K562 (cell line): ENCODE data around the gene ZGLP1. TPM values are rescaled to one million over a fixed set of nuclear protein-coding genes. Genes with fewer than 3 reads are reported as not detected.

Experiments used
- polyA plus RNA-seq, 8 experiments: library from polyadenylated mRNA; depleted of rRNA in 4 of 8; stranded (reverse) in 5 of 8; unstranded in 3 of 8; fragments of >200 nt; fragmentation: Nextera tagmentation in 2 of 8; fragmentation: Illumina TruSeq in 1 of 8; extraction: Ambion mirVana in 2 of 8; extraction: Trizol in 1 of 8; gene quantifications; 2 replicates each; pipeline versions ENCODE4 v1.2.1 to v1.2.3, GENCODE V29; 2011 to 2014; ENCODE audit warnings: inconsistent platforms in 1 of 8, missing spikeins in 1 of 8
- small RNA-seq: library from RNA; depleted of rRNA; stranded (forward); fragments of <200 nt; gene quantifications from one replicate; pipeline ENCODE3, GENCODE V24; 2014
- total RNA-seq, 7 experiments: library from RNA; depleted of rRNA in 6 of 7; stranded (reverse); fragments of >200 nt in 6 of 7; fragmentation: Illumina TruSeq in 2 of 7; extraction: Trizol in 2 of 7; gene quantifications; 2 replicates each; pipeline versions ENCODE4 v1.2.1 to v1.2.3, GENCODE V29; 2011 to 2021; ENCODE audit warnings: low replicate concordance in 1 of 7

Gene ZGLP1
- total and polyA plus RNA-seq, 9 of the 15 experiments (the other 6 are each of a cell fraction or from before 2014, with no cell fraction given): 0.24 to 4.5 (median 2.2) TPM

Small RNAs within 50 kb of the gene (small RNA-seq; reads per million reads assigned to genes)
- gene AC011511.1: not detected
- not detected for gene AC011511.4

Other genes starting within 250 kb of the ZGLP1 start
Only the 7 nearest of the 20 such genes appear.
- gene MRPL4, start 57.6 kb downstream of the ZGLP1 start, total RNA-seq (2014; rRNA removed): 239 and 297 TPM in 2 replicates
- 12.3 and 20.8 TPM in 2 replicates for gene MRPL4, start 57.6 kb downstream of the ZGLP1 start, total RNA-seq (2014; rRNA removed; fragmentation: Illumina TruSeq; extraction: Trizol)
- gene MRPL4, start 57.6 kb downstream of the ZGLP1 start, total RNA-seq (2015; rRNA removed; fragmentation: Illumina TruSeq; extraction: Trizol): 64.9 and 69.9 TPM in 2 replicates
- gene MRPL4, start 57.6 kb downstream of the ZGLP1 start, total RNA-seq (2021): 198 and 204 TPM in 2 replicates
- 44.2 and 64.0 TPM in 2 replicates for gene MRPL4, start 57.6 kb downstream of the ZGLP1 start, polyA plus RNA-seq (2011; rRNA removed)
- 71.2 and 153 TPM in 2 replicates for gene MRPL4, start 57.6 kb downstream of the ZGLP1 start, polyA plus RNA-seq (2014; fragmentation: Illumina TruSeq; extraction: Trizol)
- 1 to 10 TPM; 1.4 to 5.0 TPM for gene MRPL4, start 57.6 kb downstream of the ZGLP1 start, polyA plus RNA-seq (2014; fragmentation: Nextera tagmentation; extraction: Ambion mirVana)
- gene MRPL4, start 57.6 kb downstream of the ZGLP1 start, polyA plus RNA-seq (2014; rRNA removed): 178 and 184 TPM in 2 replicates
- gene ICAM1, start 38.7 kb downstream of the ZGLP1 start, total RNA-seq (2014; rRNA removed): 17.4 and 26.0 TPM in 2 replicates
- 11.9 and 12.1 TPM in 2 replicates for gene ICAM1, start 38.7 kb downstream of the ZGLP1 start, total RNA-seq (2014; rRNA removed; fragmentation: Illumina TruSeq; extraction: Trizol)
- gene ICAM1, start 38.7 kb downstream of the ZGLP1 start, total RNA-seq (2015; rRNA removed; fragmentation: Illumina TruSeq; extraction: Trizol): 23.6 and 24.1 TPM in 2 replicates
- 22.3 and 22.6 TPM in 2 replicates for gene ICAM1, start 38.7 kb downstream of the ZGLP1 start, total RNA-seq (2021)
- 13.1 and 21.4 TPM in 2 replicates for gene ICAM1, start 38.7 kb downstream of the ZGLP1 start, polyA plus RNA-seq (2011; rRNA removed)
- 24.4 and 29.9 TPM in 2 replicates for gene ICAM1, start 38.7 kb downstream of the ZGLP1 start, polyA plus RNA-seq (2014; fragmentation: Illumina TruSeq; extraction: Trizol)
- 1 to 10 TPM; 2.3 to 2.4 TPM for gene ICAM1, start 38.7 kb downstream of the ZGLP1 start, polyA plus RNA-seq (2014; fragmentation: Nextera tagmentation; extraction: Ambion mirVana)
- 13.4 TPM in 2 replicates for gene ICAM1, start 38.7 kb downstream of the ZGLP1 start, polyA plus RNA-seq (2014; rRNA removed)
- 86.1 and 93.8 TPM in 2 replicates for gene ICAM4, start 22.9 kb downstream of the ZGLP1 start, total RNA-seq (2014; rRNA removed)
- gene ICAM4, start 22.9 kb downstream of the ZGLP1 start, total RNA-seq (2014; rRNA removed; fragmentation: Illumina TruSeq; extraction: Trizol): 18.9 and 20.3 TPM in 2 replicates
- gene ICAM4, start 22.9 kb downstream of the ZGLP1 start, total RNA-seq (2015; rRNA removed; fragmentation: Illumina TruSeq; extraction: Trizol): 42.0 and 43.4 TPM in 2 replicates
- 62.6 and 65.5 TPM in 2 replicates for gene ICAM4, start 22.9 kb downstream of the ZGLP1 start, total RNA-seq (2021)
- 29.5 and 34.4 TPM in 2 replicates for gene ICAM4, start 22.9 kb downstream of the ZGLP1 start, polyA plus RNA-seq (2011; rRNA removed)
- 21.0 and 45.3 TPM in 2 replicates for gene ICAM4, start 22.9 kb downstream of the ZGLP1 start, polyA plus RNA-seq (2014; fragmentation: Illumina TruSeq; extraction: Trizol)
- gene ICAM4, start 22.9 kb downstream of the ZGLP1 start, polyA plus RNA-seq (2014; fragmentation: Nextera tagmentation; extraction: Ambion mirVana): 10 to 100 TPM; 14.1 to 29.6 TPM
- 83.8 and 96.6 TPM in 2 replicates for gene ICAM4, start 22.9 kb downstream of the ZGLP1 start, polyA plus RNA-seq (2014; rRNA removed)
- 39.7 TPM in 2 replicates for gene ICAM5, start 19.9 kb downstream of the ZGLP1 start, total RNA-seq (2014; rRNA removed)
- 1.7 and 3.7 TPM in 2 replicates for gene ICAM5, start 19.9 kb downstream of the ZGLP1 start, total RNA-seq (2014; rRNA removed; fragmentation: Illumina TruSeq; extraction: Trizol)
- 13.7 and 16.6 TPM in 2 replicates for gene ICAM5, start 19.9 kb downstream of the ZGLP1 start, total RNA-seq (2015; rRNA removed; fragmentation: Illumina TruSeq; extraction: Trizol)
- 69.7 and 89.5 TPM in 2 replicates for gene ICAM5, start 19.9 kb downstream of the ZGLP1 start, total RNA-seq (2021)
- gene ICAM5, start 19.9 kb downstream of the ZGLP1 start, polyA plus RNA-seq (2011; rRNA removed): 29.9 and 58.7 TPM in 2 replicates
- 12.1 and 29.4 TPM in 2 replicates for gene ICAM5, start 19.9 kb downstream of the ZGLP1 start, polyA plus RNA-seq (2014; fragmentation: Illumina TruSeq; extraction: Trizol)
- under 1 TPM; 0.10 to 0.11 TPM for gene ICAM5, start 19.9 kb downstream of the ZGLP1 start, polyA plus RNA-seq (2014; fragmentation: Nextera tagmentation; extraction: Ambion mirVana)
- 97.4 and 114 TPM in 2 replicates for gene ICAM5, start 19.9 kb downstream of the ZGLP1 start, polyA plus RNA-seq (2014; rRNA removed)
- 47.0 and 59.4 TPM in 2 replicates for gene FDX2, start 6.2 kb upstream of the ZGLP1 start, total RNA-seq (2014; rRNA removed)
- 9.7 and 15.9 TPM in 2 replicates for gene FDX2, start 6.2 kb upstream of the ZGLP1 start, total RNA-seq (2014; rRNA removed; fragmentation: Illumina TruSeq; extraction: Trizol)
- gene FDX2, start 6.2 kb upstream of the ZGLP1 start, total RNA-seq (2015; rRNA removed; fragmentation: Illumina TruSeq; extraction: Trizol): 28.9 and 29.7 TPM in 2 replicates
- gene FDX2, start 6.2 kb upstream of the ZGLP1 start, total RNA-seq (2021): 34.8 and 36.8 TPM in 2 replicates
- 22.3 and 33.3 TPM in 2 replicates for gene FDX2, start 6.2 kb upstream of the ZGLP1 start, polyA plus RNA-seq (2011; rRNA removed)
- gene FDX2, start 6.2 kb upstream of the ZGLP1 start, polyA plus RNA-seq (2014; fragmentation: Illumina TruSeq; extraction: Trizol): 47.2 and 55.3 TPM in 2 replicates
- gene FDX2, start 6.2 kb upstream of the ZGLP1 start, polyA plus RNA-seq (2014; fragmentation: Nextera tagmentation; extraction: Ambion mirVana): 1 to 10 TPM; 2.5 to 5.8 TPM
- gene FDX2, start 6.2 kb upstream of the ZGLP1 start, polyA plus RNA-seq (2014; rRNA removed): 49.2 and 49.8 TPM in 2 replicates
- gene RAVER1, start 23.7 kb upstream of the ZGLP1 start, total RNA-seq (2014; rRNA removed): 30.1 and 45.1 TPM in 2 replicates
- gene RAVER1, start 23.7 kb upstream of the ZGLP1 start, total RNA-seq (2014; rRNA removed; fragmentation: Illumina TruSeq; extraction: Trizol): 2.3 and 2.8 TPM in 2 replicates
- gene RAVER1, start 23.7 kb upstream of the ZGLP1 start, total RNA-seq (2015; rRNA removed; fragmentation: Illumina TruSeq; extraction: Trizol): 7.0 and 9.3 TPM in 2 replicates
- 112 and 113 TPM in 2 replicates for gene RAVER1, start 23.7 kb upstream of the ZGLP1 start, total RNA-seq (2021)
- gene RAVER1, start 23.7 kb upstream of the ZGLP1 start, polyA plus RNA-seq (2011; rRNA removed): 2.4 and 4.9 TPM in 2 replicates
- 9.3 and 36.7 TPM in 2 replicates for gene RAVER1, start 23.7 kb upstream of the ZGLP1 start, polyA plus RNA-seq (2014; fragmentation: Illumina TruSeq; extraction: Trizol)
- under 1 TPM; 0.06 to 0.08 TPM for gene RAVER1, start 23.7 kb upstream of the ZGLP1 start, polyA plus RNA-seq (2014; fragmentation: Nextera tagmentation; extraction: Ambion mirVana)
- 24.6 and 29.2 TPM in 2 replicates for gene RAVER1, start 23.7 kb upstream of the ZGLP1 start, polyA plus RNA-seq (2014; rRNA removed)
- gene ICAM3, start 29.8 kb upstream of the ZGLP1 start, total RNA-seq (2014; rRNA removed): 28.6 and 33.1 TPM in 2 replicates
- 12.0 and 21.3 TPM in 2 replicates for gene ICAM3, start 29.8 kb upstream of the ZGLP1 start, total RNA-seq (2014; rRNA removed; fragmentation: Illumina TruSeq; extraction: Trizol)
- 27.8 TPM in 2 replicates for gene ICAM3, start 29.8 kb upstream of the ZGLP1 start, total RNA-seq (2015; rRNA removed; fragmentation: Illumina TruSeq; extraction: Trizol)
- 39.5 and 42.2 TPM in 2 replicates for gene ICAM3, start 29.8 kb upstream of the ZGLP1 start, total RNA-seq (2021)
- 24.2 and 25.2 TPM in 2 replicates for gene ICAM3, start 29.8 kb upstream of the ZGLP1 start, polyA plus RNA-seq (2011; rRNA removed)
- gene ICAM3, start 29.8 kb upstream of the ZGLP1 start, polyA plus RNA-seq (2014; fragmentation: Illumina TruSeq; extraction: Trizol): 21.4 and 22.2 TPM in 2 replicates
- 10 to 100 TPM in 1 of 2 experiments, 1 to 10 TPM in 1; 6.5 to 10.8 TPM for gene ICAM3, start 29.8 kb upstream of the ZGLP1 start, polyA plus RNA-seq (2014; fragmentation: Nextera tagmentation; extraction: Ambion mirVana)
- 29.7 and 31.1 TPM in 2 replicates for gene ICAM3, start 29.8 kb upstream of the ZGLP1 start, polyA plus RNA-seq (2014; rRNA removed)